HG02763 (cell line): Measurements from ENCODE around the gene CBY3.
"Not testable (repeated sequence)": the region's sequence is repeated elsewhere in the genome, so short reads cannot be mapped to it uniquely, and the experiment has no call there.

ENCODE experiments used
- ATAC-seq: cut with Tn5 transposase; IDR thresholded peaks from one replicate; pipeline ENCODE4 v1.9.1; 2021; ENCODE audit warnings: mild to moderate bottlenecking, moderate library complexity; ENCODE audit not compliant: unreplicated experiment

CBY3 gene

GRCh38 chr5:179680780-179681401 lies at the start of gene CBY3:
CBY3 (minus strand) TSS chr5:179681034; CDS start chr5:179680918, 116 bp downstream.
- ATAC-seq: no peak

GRCh38 chr5:179730356-179730755 lies 49.5 kb upstream of the CBY3 start:
- ATAC-seq: no peak

GRCh38 chr5:179729727-179730126 lies 48.9 kb upstream of the CBY3 start:
- no peak for ATAC-seq

- no peak for ATAC-seq
Observed at GRCh38 chr5:179729303-179729702, 48.5 kb upstream of the CBY3 start.

- ATAC-seq: no peak
Observed at GRCh38 chr5:179727106-179727505, 46.3 kb upstream of the CBY3 start.

GRCh38 chr5:179724163-179724562 lies 43.3 kb upstream of the CBY3 start:
- no peak for ATAC-seq

- ATAC-seq: no peak
Observed at GRCh38 chr5:179720222-179720621, 39.4 kb upstream of the CBY3 start.

- no peak for ATAC-seq
Observed at GRCh38 chr5:179716286-179716685, 35.5 kb upstream of the CBY3 start.

- ATAC-seq: no peak
Observed at GRCh38 chr5:179700401-179700918, 19.6 kb upstream of the CBY3 start.

- ATAC-seq: no peak
Observed at GRCh38 chr5:179699616-179700237, 18.9 kb upstream of the CBY3 start.

- peak; percentile 7 for ATAC-seq
Observed at GRCh38 chr5:179698935-179699615, 18.2 kb upstream of the CBY3 start, which contains the start of gene CANX. CANX (plus strand) TSS chr5:179698967; CDS start chr5:179705682, 6,715 bp downstream.

GRCh38 chr5:179697993-179698934 lies 17.4 kb upstream of the CBY3 start:
- ATAC-seq: peak; percentile 88

- ATAC-seq: not testable (repeated sequence)
Observed at GRCh38 chr5:179697543-179697942, 16.7 kb upstream of the CBY3 start.

GRCh38 chr5:179697108-179697507 lies 16.3 kb upstream of the CBY3 start:
- no peak for ATAC-seq

- no peak for ATAC-seq
Observed at GRCh38 chr5:179696603-179697002, 15.8 kb upstream of the CBY3 start.

GRCh38 chr5:179694561-179694960 lies 13.7 kb upstream of the CBY3 start:
- no peak for ATAC-seq

- not testable (repeated sequence) for ATAC-seq
Observed at GRCh38 chr5:179689212-179689611, 8.4 kb upstream of the CBY3 start.

- no peak for ATAC-seq
Observed at GRCh38 chr5:179680014-179680779, 637 bp downstream of the CBY3 start.

GRCh38 chr5:179679014-179679674 lies 1.7 kb downstream of the CBY3 start:
- ATAC-seq: peak; percentile 25
